Measurements from ENCODE around the gene EFNA5.
"Not testable (repeated sequence)": the region's sequence is repeated elsewhere in the genome, so short reads cannot be mapped to it uniquely, and the experiment has no call there.

EFNA5 gene

DNA sequence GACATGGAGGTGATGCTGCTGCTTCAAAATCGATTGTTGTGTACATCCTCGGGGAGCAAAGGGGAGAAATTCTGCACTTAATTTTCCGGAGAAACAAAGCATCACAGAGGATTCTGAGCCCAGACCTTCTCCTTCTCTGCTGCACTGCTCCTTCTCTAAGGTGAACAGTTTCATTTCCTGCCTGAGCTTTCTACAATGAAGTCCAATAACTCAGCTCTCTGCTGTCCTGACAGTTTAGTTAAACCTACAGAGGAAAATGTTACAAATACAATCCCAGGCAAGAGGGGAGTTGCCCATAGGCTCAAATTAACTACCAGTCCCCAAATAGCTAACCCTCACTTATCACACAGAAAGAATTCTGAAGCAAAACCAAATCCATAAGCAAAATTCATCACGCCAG lies 206.3 kb downstream of the EFNA5 start:
- Histone ChIP-seq H3K4me1 (ENCODE audit: control insufficient read depth, insufficient read depth, low read length) (peaks cover 10% of the 10 kb centered on the region), H3K9me3 (ENCODE audit: control insufficient read depth, insufficient read depth, low read length) (no peaks in the 10 kb centered on the region), H3K27ac (ENCODE audit: low read length) (no peak overlapping the region), H3K27me3 (ENCODE audit: control insufficient read depth, insufficient read depth, low read length) (no peaks in the 10 kb centered on the region), H3K36me3 (ENCODE audit: control insufficient read depth, insufficient read depth, low read length) (no peaks in the 10 kb centered on the region), H3K4me3 (ENCODE audit: low read length) (no peak overlapping the region)
- no peak for DNase-seq (ENCODE audit: low read depth, low spot score)
- no CpG with 5 or more reads among the region's 4 CpGs for WGBS (ENCODE audit: insufficient coverage, insufficient read length)

DNA sequence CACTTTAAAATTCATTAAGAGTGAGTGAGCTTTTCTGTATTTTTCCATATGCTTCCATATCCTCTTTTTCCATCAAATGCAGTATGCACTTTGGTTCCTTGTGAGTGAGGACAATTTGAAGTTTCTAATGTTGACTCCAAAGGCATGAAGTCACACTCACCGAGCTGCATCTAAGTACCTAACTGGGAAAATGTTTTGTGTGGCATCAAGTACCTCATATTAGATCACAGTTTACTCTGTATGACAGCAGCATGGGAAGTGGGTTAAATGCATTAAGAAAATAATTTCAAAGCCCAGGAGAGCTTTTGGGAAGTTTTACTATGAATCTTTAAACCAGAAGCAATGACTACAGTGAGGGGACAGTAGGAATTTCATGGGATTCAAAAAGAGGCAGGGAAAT lies 207.0 kb downstream of the EFNA5 start:
- DNase-seq (ENCODE audit: low read depth, low spot score) = no peak
- H3K27ac ChIP-seq (ENCODE audit: low read length) = no peak overlapping the region
- no peaks in the 10 kb centered on the region for H3K9me3 ChIP-seq (ENCODE audit: control insufficient read depth, insufficient read depth, low read length)
- no peak overlapping the region for H3K4me3 ChIP-seq (ENCODE audit: low read length)
- peaks cover 10% of the 10 kb centered on the region for H3K4me1 ChIP-seq (ENCODE audit: control insufficient read depth, insufficient read depth, low read length)
- no CpG with 5 or more reads among the region's 1 CpG for WGBS (ENCODE audit: insufficient coverage, insufficient read length)
- no peaks in the 10 kb centered on the region for H3K27me3 ChIP-seq (ENCODE audit: control insufficient read depth, insufficient read depth, low read length)
- H3K36me3 ChIP-seq (ENCODE audit: control insufficient read depth, insufficient read depth, low read length) = no peaks in the 10 kb centered on the region

DNA sequence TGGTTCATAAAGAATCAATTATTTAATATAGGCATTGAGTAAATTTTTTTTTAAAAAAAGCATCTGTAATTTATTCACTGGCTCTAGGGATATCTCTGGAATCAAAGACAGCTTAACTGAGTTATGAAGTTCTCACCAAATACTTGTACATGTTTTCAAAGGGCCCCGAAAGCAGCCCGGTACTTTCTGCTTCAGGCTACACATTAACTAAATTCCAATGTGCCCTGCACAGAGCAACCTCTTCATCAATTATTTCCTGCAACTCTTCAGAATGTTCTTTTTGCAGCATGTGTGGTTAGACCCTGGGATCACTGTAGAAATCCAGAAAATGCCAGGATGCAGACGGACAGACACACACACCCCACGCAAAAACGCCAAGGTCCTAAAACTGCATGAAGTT lies 209.0 kb downstream of the EFNA5 start:
- no peak overlapping the region for H3K4me3 ChIP-seq (ENCODE audit: low read length)
- no peak overlapping the region for H3K27ac ChIP-seq (ENCODE audit: low read length)
- H3K27me3 ChIP-seq (ENCODE audit: control insufficient read depth, insufficient read depth, low read length) = no peaks in the 10 kb centered on the region
- H3K4me1 ChIP-seq (ENCODE audit: control insufficient read depth, insufficient read depth, low read length) = peaks cover 11% of the 10 kb centered on the region
- WGBS (ENCODE audit: insufficient coverage, insufficient read length) = no CpG with 5 or more reads among the region's 5 CpGs
- H3K36me3 ChIP-seq (ENCODE audit: control insufficient read depth, insufficient read depth, low read length) = no peaks in the 10 kb centered on the region
- H3K9me3 ChIP-seq (ENCODE audit: control insufficient read depth, insufficient read depth, low read length) = no peaks in the 10 kb centered on the region
- no peak for DNase-seq (ENCODE audit: low read depth, low spot score)

DNA sequence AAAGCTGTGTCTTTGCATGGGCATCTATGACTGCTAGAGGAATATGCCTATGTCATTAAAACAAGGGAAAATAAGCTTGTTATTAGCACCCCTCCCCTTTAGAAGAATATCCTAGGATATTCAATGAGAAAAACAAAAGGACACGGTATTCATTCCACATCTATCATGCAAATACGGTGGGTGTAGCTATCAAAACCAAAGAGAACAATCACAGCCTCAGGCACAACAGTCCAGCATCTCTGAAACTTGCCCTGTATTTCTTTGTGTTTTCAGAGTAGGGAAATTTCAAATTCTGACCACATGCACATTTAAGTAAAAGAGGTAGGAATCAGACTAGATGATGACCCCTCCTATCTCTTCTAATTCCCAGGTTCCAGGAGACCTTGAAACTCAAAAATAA lies 209.9 kb downstream of the EFNA5 start:
- no CpG with 5 or more reads among the region's 2 CpGs for WGBS (ENCODE audit: insufficient coverage, insufficient read length)
- DNase-seq (ENCODE audit: low read depth, low spot score) = no peak

DNA sequence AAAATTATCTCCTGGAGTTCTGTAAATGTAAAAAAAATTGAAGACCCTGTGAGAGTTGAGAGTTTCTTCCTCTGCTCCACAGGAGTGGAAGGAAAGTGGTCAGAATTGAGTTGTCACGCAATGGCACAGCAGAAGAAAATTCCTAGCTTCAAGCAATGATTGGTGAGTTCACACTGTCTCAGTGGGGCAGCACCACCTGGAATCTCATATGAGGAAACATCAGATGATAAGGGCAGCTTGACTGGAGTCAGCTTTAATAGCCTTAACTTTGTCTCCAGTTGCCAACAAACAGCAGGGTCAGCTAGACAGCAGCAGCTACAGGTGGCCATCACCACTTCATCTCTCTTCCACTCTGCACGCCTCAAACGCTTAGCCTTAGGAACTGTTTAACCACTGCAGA lies 211.1 kb downstream of the EFNA5 start:
- H3K9me3 ChIP-seq (ENCODE audit: control insufficient read depth, insufficient read depth, low read length) = no peaks in the 10 kb centered on the region
- no CpG with 5 or more reads among the region's 3 CpGs for WGBS (ENCODE audit: insufficient coverage, insufficient read length)
- no peak overlapping the region for H3K27ac ChIP-seq (ENCODE audit: low read length)
- no peaks in the 10 kb centered on the region for H3K36me3 ChIP-seq (ENCODE audit: control insufficient read depth, insufficient read depth, low read length)
- peaks cover 3% of the 10 kb centered on the region for H3K4me1 ChIP-seq (ENCODE audit: control insufficient read depth, insufficient read depth, low read length)
- no peaks in the 10 kb centered on the region for H3K27me3 ChIP-seq (ENCODE audit: control insufficient read depth, insufficient read depth, low read length)
- H3K4me3 ChIP-seq (ENCODE audit: low read length) = no peak overlapping the region
- DNase-seq (ENCODE audit: low read depth, low spot score) = no peak

More for the DNA sequence above, 209.9 kb downstream of the EFNA5 start:
- no peaks in the 10 kb centered on the region for H3K36me3 ChIP-seq (ENCODE audit: control insufficient read depth, insufficient read depth, low read length)
- H3K4me3 ChIP-seq (ENCODE audit: low read length) = no peak overlapping the region
- H3K27ac ChIP-seq (ENCODE audit: low read length) = no peak overlapping the region
- H3K4me1 ChIP-seq (ENCODE audit: control insufficient read depth, insufficient read depth, low read length) = peaks cover 7% of the 10 kb centered on the region
- H3K27me3 ChIP-seq (ENCODE audit: control insufficient read depth, insufficient read depth, low read length) = no peaks in the 10 kb centered on the region
- no peaks in the 10 kb centered on the region for H3K9me3 ChIP-seq (ENCODE audit: control insufficient read depth, insufficient read depth, low read length)

DNA sequence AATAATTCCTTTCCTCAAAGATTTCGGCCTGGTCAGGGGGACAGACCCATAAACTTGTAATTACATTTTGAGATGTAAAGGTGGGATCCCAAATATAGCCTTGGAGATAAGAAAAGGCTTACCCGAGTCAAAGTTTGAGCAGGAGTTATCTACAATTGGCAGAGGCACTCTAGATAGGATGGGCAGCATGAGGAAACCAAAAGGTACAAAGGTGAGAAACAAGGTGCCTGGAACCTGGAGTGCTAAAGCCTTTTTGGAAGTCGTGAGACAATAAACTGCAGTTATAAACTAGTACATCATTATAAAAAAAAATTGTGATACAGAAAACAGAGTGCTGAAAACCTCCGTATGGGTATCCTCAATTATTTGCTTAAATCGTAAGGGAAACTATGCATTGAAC lies 212.4 kb downstream of the EFNA5 start:
- Histone ChIP-seq H3K9me3 (ENCODE audit: control insufficient read depth, insufficient read depth, low read length) (no peaks in the 10 kb centered on the region), H3K27ac (ENCODE audit: low read length) (no peak overlapping the region), H3K27me3 (ENCODE audit: control insufficient read depth, insufficient read depth, low read length) (no peaks in the 10 kb centered on the region), H3K4me1 (ENCODE audit: control insufficient read depth, insufficient read depth, low read length) (peaks cover 3% of the 10 kb centered on the region), H3K4me3 (ENCODE audit: low read length) (no peak overlapping the region), H3K36me3 (ENCODE audit: control insufficient read depth, insufficient read depth, low read length) (no peaks in the 10 kb centered on the region)
- DNase-seq (ENCODE audit: low read depth, low spot score) = no peak
- WGBS (ENCODE audit: insufficient coverage, insufficient read length) = no CpG with 5 or more reads among the region's 5 CpGs

DNA sequence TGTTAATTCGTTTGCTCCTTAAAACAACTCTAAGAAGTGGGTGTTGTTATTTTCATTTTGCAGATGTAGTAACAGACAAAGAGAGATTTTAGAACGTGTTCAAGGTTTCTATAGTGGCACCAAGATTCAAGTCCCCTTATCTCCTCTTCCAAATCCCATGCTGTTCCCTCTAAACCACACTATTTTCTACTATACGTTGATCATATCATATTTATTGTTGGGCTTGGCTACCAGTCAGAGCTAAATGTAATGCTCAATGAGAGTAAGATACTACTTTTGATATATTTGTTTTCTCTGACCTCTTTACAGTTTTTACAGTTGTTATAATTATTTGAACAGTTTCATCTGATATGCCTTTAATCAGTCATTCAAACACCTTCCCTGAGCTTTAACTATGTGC lies 212.9 kb downstream of the EFNA5 start:
- no peak for DNase-seq (ENCODE audit: low read depth, low spot score)
- WGBS (ENCODE audit: insufficient coverage, insufficient read length) = no CpG with 5 or more reads among the region's 3 CpGs
- Histone ChIP-seq H3K27ac (ENCODE audit: low read length) (no peak overlapping the region), H3K27me3 (ENCODE audit: control insufficient read depth, insufficient read depth, low read length) (no peaks in the 10 kb centered on the region), H3K4me1 (ENCODE audit: control insufficient read depth, insufficient read depth, low read length) (peaks cover 3% of the 10 kb centered on the region), H3K36me3 (ENCODE audit: control insufficient read depth, insufficient read depth, low read length) (no peaks in the 10 kb centered on the region), H3K4me3 (ENCODE audit: low read length) (no peak overlapping the region), H3K9me3 (ENCODE audit: control insufficient read depth, insufficient read depth, low read length) (no peaks in the 10 kb centered on the region)

DNA sequence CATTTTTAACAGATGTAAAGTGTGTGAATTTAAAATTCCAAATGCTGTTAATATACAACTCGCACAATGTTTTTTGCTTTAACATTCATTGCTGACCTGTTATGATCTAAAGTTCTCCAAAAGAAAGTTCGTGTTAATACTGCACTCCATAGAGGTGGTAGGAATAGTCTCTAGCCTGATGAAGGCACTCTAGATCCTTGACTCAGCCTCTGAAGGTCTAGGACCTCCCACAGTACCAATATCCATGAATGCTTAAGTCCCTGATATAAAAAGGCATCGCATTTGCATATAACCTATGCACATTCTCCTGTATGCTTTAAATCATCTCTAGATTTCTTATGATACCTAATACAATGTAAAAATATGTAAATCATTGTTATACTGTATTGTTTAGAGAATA lies 213.6 kb downstream of the EFNA5 start:
- Histone ChIP-seq H3K36me3 (ENCODE audit: control insufficient read depth, insufficient read depth, low read length) (no peaks in the 10 kb centered on the region), H3K9me3 (ENCODE audit: control insufficient read depth, insufficient read depth, low read length) (no peaks in the 10 kb centered on the region), H3K27me3 (ENCODE audit: control insufficient read depth, insufficient read depth, low read length) (no peaks in the 10 kb centered on the region), H3K27ac (ENCODE audit: low read length) (no peak overlapping the region), H3K4me1 (ENCODE audit: control insufficient read depth, insufficient read depth, low read length) (peaks cover 3% of the 10 kb centered on the region), H3K4me3 (ENCODE audit: low read length) (no peak overlapping the region)
- WGBS (ENCODE audit: insufficient coverage, insufficient read length) = no CpG with 5 or more reads among the region's 3 CpGs
- DNase-seq (ENCODE audit: low read depth, low spot score) = no peak

DNA sequence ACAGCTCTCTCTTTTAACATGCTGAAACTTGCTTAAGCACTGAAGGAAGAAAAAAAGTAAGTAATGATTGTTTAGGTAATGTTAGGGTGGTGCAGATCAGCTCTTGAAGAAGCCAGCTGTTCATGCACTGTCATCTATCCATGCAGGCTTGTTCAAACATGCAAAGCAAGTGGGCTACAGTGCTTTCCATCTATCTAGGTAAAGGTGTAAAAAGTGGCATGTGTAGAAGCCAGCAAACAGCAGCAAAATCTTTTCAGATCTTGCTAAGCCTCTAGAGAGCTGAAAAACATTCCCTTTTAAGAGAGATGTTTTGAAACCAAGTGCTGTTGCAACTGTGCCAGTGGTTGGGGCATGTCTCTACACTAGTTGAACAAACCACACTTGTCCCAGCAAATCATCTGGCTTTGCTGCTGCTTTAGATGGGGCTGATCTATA lies 214.4 kb downstream of the EFNA5 start:
- H3K27ac ChIP-seq (ENCODE audit: low read length) = no peak overlapping the region
- no peak for DNase-seq (ENCODE audit: low read depth, low spot score)
- peaks cover 3% of the 10 kb centered on the region for H3K4me1 ChIP-seq (ENCODE audit: control insufficient read depth, insufficient read depth, low read length)

DNA sequence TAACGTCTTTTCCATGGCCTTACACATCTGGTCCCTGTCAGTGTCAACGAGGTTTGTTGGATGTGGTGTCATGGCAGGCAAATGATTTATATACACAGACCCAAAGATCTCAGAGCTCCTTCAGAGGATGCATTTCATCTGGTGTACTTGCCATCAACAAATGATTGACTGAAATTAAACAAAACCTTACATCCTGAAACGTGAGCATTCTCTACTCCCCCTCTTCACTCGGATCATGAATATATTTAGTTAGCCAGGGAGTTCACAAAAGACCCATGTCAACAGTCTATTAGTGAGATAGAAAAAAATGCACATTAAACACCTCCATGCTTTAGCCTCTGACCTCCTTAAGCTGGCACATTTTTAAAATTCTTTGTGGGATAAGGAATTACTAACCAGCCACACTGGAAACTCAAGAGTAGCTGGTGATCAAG lies 215.6 kb downstream of the EFNA5 start:
- no peak overlapping the region for H3K27ac ChIP-seq (ENCODE audit: low read length)
- no peak overlapping the region for H3K4me3 ChIP-seq (ENCODE audit: low read length)
- no peaks in the 10 kb centered on the region for H3K36me3 ChIP-seq (ENCODE audit: control insufficient read depth, insufficient read depth, low read length)
- peaks cover 3% of the 10 kb centered on the region; the same call in 1 of the 2 replicates for H3K4me1 ChIP-seq (ENCODE audit: control insufficient read depth, insufficient read depth, low read length)
- WGBS (ENCODE audit: insufficient coverage, insufficient read length) = no CpG with 5 or more reads among the region's 4 CpGs
- H3K27me3 ChIP-seq (ENCODE audit: control insufficient read depth, insufficient read depth, low read length) = no peaks in the 10 kb centered on the region
- no peaks in the 10 kb centered on the region for H3K9me3 ChIP-seq (ENCODE audit: control insufficient read depth, insufficient read depth, low read length)
- no peak for DNase-seq (ENCODE audit: low read depth, low spot score)

More for the DNA sequence above, 214.4 kb downstream of the EFNA5 start:
- Histone ChIP-seq H3K4me3 (ENCODE audit: low read length) (no peak overlapping the region), H3K9me3 (ENCODE audit: control insufficient read depth, insufficient read depth, low read length) (no peaks in the 10 kb centered on the region), H3K36me3 (ENCODE audit: control insufficient read depth, insufficient read depth, low read length) (no peaks in the 10 kb centered on the region), H3K27me3 (ENCODE audit: control insufficient read depth, insufficient read depth, low read length) (no peaks in the 10 kb centered on the region)

DNA sequence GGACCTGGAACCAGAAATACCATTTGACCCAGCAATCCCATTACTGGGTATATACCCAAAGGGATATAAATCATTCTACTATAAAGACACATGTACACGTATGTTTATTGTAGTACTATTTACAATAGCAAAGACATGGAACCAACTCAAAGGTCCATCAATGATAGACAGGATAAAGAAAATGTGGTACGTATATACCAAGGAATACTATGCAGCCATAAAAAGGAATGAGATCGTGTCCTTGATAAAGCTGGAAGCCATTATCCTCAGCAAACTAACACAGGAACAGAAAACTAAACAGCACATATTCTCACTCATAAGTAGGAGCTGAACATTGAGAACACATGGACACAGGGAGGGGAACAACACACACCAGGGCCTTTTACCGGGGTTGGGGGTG lies 218.9 kb downstream of the EFNA5 start:
- not testable (repeated sequence) for H3K4me1 ChIP-seq (ENCODE audit: control insufficient read depth, insufficient read depth, low read length); H3K4me3 ChIP-seq (ENCODE audit: low read length); H3K27me3 ChIP-seq (ENCODE audit: control insufficient read depth, insufficient read depth, low read length); DNase-seq (ENCODE audit: low read depth, low spot score); H3K9me3 ChIP-seq (ENCODE audit: control insufficient read depth, insufficient read depth, low read length); H3K36me3 ChIP-seq (ENCODE audit: control insufficient read depth, insufficient read depth, low read length); H3K27ac ChIP-seq (ENCODE audit: low read length)
- no CpG with 5 or more reads among the region's 4 CpGs for WGBS (ENCODE audit: insufficient coverage, insufficient read length)
